Smooth muscle cell of the brain vasculature (primary cell): ENCODE data around the gene MRPL10.
"Not testable (repeated sequence)": the region's sequence is repeated elsewhere in the genome, so short reads cannot be mapped to it uniquely, and the experiment has no call there.

Experiments
- DNase-seq: peaks from one replicate; pipeline ENCODE4 v3.0.0-alpha.2; 2012; ENCODE audit warnings: low read depth, low spot score

The MRPL10 gene

DNA sequence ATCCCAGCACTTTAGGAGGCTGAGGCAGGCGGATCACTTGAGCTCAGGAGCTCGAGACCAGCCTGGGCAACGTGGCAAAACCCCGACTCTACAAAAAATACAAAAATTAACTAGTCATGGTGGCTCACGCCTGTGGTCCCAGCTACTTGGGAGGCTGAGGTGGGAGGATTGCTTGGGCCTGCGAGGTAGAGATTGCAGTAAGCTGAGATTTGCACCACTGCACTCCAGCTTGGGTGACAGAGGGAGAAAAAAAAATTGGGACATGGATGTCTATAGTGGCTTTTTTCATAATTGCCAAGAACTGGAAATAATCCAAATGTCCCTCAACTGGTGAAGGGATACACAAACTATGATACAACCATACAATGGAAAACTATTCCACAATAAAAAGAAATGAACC, 38.4 kb downstream of the MRPL10 start:
- DNase-seq: no peak

DNA sequence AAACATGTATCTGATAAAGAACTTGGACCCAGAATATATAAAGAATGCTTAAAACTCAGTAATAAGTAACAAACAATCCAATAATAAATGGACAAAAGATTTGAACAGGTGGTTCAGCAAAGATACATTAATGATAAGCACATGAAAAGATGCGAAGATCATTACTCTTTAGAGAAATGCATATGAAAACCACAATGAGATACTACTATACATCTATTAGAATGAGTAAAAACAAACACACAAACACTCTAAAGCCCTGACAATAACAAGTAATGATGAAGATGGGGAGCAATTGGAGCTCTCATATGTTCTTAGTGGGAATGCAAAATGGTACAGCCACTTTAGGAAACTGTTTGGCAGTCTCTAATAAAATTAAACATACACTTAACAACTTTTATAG, 38.9 kb downstream of the MRPL10 start:
- no peak for DNase-seq

DNA sequence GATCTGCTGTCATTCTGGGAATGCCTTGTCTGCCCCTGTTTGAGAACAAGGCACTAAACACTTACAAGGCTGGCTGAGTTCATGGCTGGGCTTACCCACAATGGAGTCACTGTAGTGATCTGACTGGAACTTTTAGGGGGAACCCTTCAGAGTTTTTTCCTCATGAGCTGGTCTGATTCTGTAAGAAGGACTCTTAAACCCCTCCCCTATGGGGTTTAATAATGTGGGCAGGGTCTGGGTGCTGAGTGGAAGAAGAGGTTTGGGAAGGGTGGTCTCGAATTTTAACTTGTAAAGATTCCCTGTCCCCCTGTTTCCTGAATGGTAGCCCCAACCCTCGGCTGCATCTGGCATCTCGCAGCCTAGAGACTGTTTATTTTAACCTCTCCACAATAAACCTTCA, 40.3 kb downstream of the MRPL10 start:
- no peak for DNase-seq

DNA sequence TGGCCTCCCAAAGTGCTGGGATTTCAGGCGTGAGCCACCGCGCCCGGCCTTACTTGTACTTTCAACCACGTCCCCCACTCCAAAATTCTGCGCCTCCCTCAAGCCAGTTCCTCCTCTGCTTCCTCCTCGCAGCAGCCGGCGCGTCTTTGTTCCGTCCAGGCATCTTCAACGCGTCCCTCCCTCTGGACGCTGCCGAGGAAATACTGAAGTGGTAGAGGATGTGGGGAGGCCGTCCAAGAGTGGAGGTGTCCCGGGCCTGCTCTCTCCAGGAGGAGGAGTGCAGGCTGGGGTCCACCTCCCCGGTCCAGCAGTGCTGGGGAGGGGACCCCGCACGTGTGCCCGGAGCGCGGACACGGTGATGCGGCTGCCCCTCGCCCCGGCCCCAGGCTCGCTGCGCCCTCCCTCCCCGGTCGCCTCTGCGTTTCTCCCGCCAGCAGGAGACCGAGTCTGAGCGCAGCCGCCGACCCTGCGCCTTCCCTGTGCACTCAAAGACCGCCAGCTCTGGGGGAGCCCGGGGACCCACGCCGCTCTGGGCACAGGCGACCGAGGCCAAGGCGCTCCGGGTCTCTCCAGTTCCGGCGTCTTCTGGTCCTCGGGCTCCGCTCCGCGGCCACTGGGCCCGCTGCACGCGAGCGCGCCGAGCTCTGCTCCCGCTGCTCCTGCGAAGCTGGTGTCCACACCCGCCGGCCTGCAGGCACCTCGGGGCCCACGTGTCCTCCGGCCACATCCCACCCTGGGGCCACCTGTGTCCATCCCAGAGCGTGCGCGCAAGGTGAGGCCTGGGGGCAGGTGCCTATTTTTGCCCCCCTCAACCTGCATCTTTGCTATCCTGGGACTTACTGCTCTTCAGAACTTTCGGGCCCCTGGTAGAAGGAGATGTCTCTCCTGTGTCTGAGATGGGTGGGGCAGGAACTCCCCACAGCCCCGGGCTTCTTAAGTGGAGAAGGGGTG, 41.5 kb downstream of the MRPL10 start:
- DNase-seq: no peak

DNA sequence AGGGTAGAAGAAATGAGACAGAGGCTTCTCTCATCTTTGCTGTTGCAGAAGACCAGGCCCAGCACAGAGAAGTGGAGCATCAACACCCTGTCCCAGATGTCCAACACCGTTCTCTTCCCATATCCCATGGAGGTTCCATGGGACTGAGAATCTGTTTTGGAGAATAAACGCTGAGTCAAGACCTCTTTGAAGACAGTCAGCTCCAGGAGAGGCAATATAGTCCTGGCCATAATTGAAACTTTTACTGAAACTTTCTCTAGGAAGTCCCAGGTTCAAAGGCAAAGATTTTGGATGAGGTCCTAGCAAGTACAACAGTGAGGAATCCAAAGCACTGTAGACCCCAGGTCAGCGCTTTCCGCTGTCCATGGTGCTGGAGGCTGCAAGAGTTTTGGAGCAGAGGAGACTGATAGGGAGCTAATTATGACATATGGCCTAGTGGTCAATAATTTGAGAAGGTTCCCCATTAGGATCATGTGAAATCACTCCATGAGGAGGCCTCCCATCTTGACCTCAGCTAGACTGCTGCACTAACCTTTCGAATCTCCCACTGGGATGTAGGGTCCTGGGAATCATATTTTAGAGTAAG, 45.7 kb downstream of the MRPL10 start:
- no peak for DNase-seq

DNA sequence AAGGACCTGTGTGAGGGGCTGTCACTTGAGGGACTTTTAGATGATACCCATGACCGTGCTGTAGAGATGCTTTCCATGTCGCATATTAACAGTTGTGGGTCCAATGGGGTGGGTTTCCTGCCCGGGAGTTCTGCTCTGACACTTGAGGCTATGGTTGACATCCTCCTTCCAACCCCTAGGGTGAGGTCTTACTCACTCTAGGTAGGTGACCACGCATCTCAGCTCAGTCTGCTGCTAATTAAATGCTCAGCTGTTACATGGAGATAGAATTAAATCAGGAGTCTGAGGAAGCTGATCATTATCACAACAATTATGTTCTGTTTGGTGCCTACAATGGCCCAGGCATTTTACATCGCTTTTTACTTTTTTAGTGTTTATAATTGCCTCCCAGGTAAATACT, 49.9 kb downstream of the MRPL10 start:
- DNase-seq: no peak

DNA sequence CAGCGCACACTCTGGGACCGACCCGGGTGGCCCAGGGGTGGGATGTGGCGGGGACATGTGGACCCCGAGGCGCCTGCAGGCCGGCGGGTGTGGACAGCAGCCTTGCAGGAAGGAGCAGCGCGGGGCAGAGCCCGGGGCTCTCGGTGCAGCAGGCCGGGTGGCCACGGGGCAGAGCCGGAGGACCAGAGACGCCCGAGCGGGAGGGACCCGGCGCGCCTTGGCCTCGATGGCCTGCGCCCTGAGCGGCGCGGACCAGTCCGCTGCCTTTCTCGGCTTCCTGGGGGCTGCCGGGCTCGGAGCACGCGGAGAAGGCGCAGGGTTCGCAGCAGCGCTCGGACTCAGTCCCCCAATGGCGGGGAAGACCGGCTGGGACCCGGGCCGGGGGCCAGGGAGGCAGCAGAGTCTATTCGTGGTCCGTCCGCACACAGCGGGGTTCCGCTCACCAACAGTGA, 53.1 kb downstream of the MRPL10 start:
- DNase-seq: no peak

DNA sequence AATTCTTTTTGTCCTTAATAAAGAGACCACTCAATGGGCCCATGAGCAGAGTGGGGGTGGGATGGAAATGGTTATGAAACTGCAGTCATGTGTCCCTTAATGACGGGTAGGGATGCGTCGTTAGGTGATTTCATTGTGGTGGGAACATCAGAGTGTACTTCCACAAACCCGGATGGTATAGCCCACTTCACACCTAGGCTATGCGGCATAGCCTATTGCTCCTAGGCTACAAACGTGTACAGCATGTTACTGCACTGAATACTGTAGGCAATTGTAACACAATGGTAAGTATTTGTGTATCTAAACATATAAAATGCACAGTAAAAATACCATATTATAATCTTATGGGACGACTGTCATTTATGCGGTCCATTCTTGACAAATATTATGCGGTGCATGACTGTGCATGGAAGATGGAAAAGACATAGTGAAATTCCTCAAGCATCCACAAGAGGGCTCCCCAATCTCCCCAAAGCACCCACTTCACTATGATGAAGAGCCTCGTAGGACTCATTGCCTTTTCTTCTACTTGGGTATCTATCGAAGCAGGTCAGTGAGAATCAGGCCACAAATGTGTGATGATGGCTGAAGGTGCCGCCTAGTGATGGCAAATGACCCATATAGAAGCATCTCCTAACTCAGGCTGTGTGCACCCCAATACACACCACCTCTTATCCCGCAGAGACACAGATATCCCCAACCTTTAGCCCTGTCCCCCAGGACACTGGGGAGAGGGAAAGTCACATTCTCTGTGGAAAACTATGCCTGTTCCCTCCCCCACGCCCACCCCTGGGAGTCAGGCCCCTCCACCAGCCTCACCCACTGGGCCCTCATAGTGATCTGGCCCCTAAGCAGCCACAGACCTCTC, 54.8 kb downstream of the MRPL10 start:
- DNase-seq: no peak

DNA sequence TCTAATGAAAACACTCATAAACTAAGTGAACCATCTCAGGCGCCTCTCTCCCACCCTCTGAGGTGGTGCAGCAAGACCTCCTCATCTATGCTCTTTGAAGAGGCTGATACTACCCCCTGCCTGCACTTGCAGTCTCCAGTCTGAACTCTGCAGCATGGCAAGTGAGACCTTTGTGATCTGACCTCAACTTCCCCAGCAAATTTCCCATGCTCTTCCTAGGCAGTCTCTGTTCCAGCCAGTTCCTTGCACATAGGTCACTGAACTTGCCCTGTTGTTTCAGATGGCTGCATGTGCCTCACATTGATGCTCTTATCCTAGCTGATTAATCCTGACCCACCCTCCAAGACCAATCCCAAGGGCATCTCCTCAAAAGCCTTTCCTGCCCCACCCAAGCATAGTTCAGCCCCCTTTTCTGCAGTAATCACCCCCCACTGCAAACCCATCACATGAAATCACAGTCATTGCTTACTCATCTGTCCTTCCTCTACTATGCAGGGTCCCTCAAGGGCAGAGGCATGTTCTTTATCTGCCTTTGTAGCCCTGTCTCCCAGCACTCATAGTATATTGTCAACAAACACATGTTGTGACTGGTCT, 56.3 kb downstream of the MRPL10 start:
- no peak for DNase-seq

DNA sequence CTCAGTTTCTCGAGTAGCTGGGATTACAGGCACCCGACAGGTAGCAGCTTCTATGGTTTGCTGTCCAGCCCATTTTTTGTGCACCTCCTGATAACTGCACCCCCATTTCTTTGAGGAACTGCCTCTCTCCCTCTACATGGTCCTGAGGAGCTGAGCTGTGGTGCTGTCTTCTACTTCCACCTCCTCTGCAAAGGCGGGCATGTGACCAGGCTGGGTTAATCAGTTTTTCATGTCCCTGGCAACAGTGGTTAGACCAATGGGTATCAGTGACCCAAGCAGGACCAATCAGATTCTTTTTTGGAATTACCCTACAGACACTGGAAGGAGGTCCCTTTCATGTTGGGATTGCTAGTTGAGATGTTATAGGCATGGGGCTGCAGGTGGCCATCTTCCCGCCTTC, 57.0 kb downstream of the MRPL10 start:
- no peak for DNase-seq

DNA sequence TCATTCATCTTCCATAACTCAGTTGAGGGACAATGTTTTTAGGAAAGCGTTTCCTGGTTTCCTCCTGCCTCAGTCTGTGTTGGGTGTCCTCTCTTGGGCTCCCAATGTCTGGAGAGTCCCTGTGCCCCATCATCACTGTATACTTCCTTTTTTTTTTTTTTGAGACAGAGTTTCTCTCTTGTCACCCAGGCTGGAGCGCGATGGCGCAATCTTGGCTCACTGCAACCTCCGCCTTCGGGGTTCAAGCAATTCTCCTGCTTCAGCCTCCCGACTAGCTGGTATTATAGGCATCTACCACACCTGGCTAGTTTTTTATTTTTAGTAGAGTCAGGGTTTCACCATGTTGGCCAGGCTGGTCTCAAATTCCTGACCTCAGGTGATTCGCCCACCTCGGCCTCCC, 57.7 kb downstream of the MRPL10 start:
- not testable (repeated sequence) for DNase-seq
